Measurements from ENCODE around the gene TREH.
"Not testable (repeated sequence)": the region's sequence is repeated elsewhere in the genome, so short reads cannot be mapped to it uniquely, and the experiment has no call there.

The TREH gene

DNA sequence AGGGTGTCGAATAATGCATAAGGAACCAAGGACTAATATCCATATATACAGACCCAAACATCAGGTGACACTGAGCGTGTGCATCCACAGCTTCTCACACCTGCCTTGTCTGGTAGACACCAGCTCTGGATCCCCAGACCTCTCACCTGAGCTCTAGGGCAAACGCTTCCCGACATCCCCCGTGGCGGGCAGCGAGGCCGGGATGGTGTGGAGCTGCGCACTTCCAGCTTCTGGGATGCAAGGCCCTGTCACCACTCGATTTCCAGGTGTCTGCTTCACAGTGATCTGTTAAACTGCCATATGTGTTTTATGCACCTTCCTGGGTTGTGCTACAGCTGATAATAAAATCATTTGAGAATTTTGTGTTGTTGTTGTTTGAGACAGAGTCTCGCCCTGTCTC, 15.3 kb upstream of the TREH start:
- peaks cover 12% of the 10 kb centered on the region; the same call in 1 of the 2 replicates for H3K4me1 ChIP-seq (ENCODE audit: insufficient read depth, low read length)

DNA sequence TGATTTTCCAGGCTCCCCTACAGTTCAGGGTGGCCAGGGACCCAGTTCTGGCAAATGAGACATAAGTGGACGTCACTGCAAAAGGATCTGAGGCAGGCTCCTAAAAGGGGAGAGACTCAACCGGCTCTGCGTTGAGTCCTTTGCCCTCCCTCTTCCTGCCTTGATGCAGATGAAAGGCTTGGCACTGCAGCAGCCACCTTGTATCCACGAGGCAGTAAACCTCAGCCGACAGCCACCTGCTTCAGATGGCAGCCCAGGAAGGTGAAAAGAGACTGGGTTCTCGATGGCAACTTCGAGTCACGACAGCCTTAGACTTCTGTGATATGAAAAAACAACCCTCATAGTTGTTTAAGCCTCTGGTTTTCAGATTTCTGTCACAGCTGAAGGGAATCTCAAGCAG, 14.7 kb upstream of the TREH start:
- no peaks in the 10 kb centered on the region for H3K36me3 ChIP-seq (ENCODE audit: insufficient read depth, low read depth, low read length)
- H3K9ac ChIP-seq (ENCODE audit: low read depth, low read length), result no peak overlapping the region
- H3K27me3 ChIP-seq (ENCODE audit: insufficient read depth, low read length), result no peaks in the 10 kb centered on the region
- H3K4me1 ChIP-seq (ENCODE audit: insufficient read depth, low read length), result peaks cover 12% of the 10 kb centered on the region; the same call in 1 of the 2 replicates
- H3K27ac ChIP-seq (ENCODE audit: low read length), result no peak overlapping the region
- no peak overlapping the region for H3K4me3 ChIP-seq (ENCODE audit: low read length)
- no peaks in the 10 kb centered on the region for H3K9me3 ChIP-seq (ENCODE audit: insufficient read depth, low read depth, low read length)

More for the DNA sequence above, 15.3 kb upstream of the TREH start:
- no peaks in the 10 kb centered on the region for H3K27me3 ChIP-seq (ENCODE audit: insufficient read depth, low read length)
- no peaks in the 10 kb centered on the region for H3K36me3 ChIP-seq (ENCODE audit: insufficient read depth, low read depth, low read length)
- H3K9ac ChIP-seq (ENCODE audit: low read depth, low read length), result no peak overlapping the region
- H3K27ac ChIP-seq (ENCODE audit: low read length), result no peak overlapping the region
- H3K4me3 ChIP-seq (ENCODE audit: low read length), result no peak overlapping the region
- no peaks in the 10 kb centered on the region for H3K9me3 ChIP-seq (ENCODE audit: insufficient read depth, low read depth, low read length)

DNA sequence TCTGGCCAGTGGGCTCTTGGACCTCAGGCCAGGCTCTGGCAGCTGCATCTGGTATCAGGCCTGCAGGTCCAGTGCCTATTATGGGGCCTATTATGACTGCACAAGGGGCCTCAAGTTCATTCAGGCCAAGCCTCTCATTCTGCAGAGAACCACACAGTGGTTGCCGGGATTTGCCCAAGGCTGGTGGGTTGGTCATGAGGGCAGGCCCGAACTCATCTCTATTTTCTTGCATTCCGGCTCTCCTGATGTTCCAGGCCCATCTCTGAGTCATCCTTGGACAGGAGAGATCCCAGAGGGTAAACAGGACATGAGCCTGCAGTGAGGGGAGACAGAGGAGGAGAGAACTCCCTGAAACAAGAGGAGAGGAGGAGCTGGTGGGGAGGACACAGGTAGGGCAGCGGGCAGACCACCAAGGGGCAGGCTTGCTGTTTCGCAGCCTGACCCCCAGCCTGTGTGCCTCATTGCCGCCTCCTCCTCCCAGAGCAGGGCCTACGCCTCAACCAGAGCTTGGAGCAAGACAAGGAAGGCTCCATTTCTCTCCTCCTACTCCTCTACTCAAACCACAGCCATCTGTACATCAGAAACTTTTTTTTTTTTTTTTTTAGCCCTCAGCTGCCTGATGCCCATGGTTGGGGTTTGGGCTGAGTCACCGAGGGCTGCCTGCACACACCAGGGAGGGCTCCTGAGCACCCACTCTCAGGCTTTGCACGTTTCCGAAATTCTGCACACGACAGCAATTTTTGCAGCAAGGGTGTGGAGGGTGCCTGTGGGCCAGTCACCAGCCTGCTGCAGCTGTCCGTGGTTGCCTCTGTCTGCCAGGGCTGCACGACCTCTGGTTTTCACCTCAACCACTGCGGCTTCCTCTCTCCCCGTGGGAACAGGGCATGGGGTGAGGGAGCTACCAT, 12.7 kb upstream of the TREH start:
- no peak overlapping the region for H3K27ac ChIP-seq (ENCODE audit: low read length)
- no peaks in the 10 kb centered on the region for H3K9me3 ChIP-seq (ENCODE audit: insufficient read depth, low read depth, low read length)
- H3K27me3 ChIP-seq (ENCODE audit: insufficient read depth, low read length), result no peaks in the 10 kb centered on the region
- no peak overlapping the region for H3K4me3 ChIP-seq (ENCODE audit: low read length)
- H3K4me1 ChIP-seq (ENCODE audit: insufficient read depth, low read length), result peaks cover 11% of the 10 kb centered on the region; the same call in 1 of the 2 replicates
- H3K9ac ChIP-seq (ENCODE audit: low read depth, low read length), result no peak overlapping the region
- H3K36me3 ChIP-seq (ENCODE audit: insufficient read depth, low read depth, low read length), result no peaks in the 10 kb centered on the region

DNA sequence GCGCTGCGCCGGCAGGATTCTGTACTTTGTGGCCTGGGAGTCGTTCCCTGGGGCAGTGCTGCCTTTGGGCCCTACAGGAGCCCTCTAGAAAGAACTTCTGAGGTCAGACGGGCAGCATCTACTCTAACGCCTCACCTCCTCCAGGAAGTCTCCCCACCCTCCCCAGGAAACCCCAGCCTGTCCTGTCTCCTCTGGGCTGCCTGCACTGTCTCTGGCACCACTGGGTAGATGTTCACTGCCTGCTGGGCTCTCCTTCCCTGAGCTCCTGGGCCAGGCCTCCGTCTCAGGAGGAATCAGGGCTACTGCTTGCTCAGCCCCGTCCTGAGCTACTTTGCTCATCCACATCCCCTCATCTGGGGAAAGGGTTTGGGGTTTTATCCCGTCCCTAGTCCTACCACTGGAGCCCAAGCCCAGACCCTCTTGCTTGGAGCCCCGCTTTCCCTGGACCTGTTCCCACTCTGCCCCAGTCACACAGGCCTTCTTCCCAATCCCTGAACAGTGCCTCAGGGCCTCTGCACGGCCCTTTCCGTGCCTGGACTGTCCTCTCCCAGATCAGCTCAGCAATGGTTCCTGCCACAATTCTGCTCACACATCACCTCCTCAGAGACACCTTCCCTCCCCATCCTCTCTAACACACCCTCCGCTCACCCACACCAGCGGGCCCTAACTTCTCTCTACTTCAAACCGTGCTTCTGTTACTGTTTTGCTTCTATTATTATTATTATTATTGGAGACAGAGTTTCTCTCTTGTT, 11.3 kb upstream of the TREH start:
- Histone ChIP-seq H3K4me1 (ENCODE audit: insufficient read depth, low read length) (peaks cover 7% of the 10 kb centered on the region; the same call in 1 of the 2 replicates), H3K9me3 (ENCODE audit: insufficient read depth, low read depth, low read length) (no peaks in the 10 kb centered on the region), H3K27ac (ENCODE audit: low read length) (no peak overlapping the region), H3K4me3 (ENCODE audit: low read length) (peak overlapping the region; percentile 71; the same call in 1 of the 2 replicates), H3K9ac (ENCODE audit: low read depth, low read length) (peak overlapping the region; percentile 65; the same call in 1 of the 2 replicates), H3K36me3 (ENCODE audit: insufficient read depth, low read depth, low read length) (no peaks in the 10 kb centered on the region), H3K27me3 (ENCODE audit: insufficient read depth, low read length) (no peaks in the 10 kb centered on the region)

DNA sequence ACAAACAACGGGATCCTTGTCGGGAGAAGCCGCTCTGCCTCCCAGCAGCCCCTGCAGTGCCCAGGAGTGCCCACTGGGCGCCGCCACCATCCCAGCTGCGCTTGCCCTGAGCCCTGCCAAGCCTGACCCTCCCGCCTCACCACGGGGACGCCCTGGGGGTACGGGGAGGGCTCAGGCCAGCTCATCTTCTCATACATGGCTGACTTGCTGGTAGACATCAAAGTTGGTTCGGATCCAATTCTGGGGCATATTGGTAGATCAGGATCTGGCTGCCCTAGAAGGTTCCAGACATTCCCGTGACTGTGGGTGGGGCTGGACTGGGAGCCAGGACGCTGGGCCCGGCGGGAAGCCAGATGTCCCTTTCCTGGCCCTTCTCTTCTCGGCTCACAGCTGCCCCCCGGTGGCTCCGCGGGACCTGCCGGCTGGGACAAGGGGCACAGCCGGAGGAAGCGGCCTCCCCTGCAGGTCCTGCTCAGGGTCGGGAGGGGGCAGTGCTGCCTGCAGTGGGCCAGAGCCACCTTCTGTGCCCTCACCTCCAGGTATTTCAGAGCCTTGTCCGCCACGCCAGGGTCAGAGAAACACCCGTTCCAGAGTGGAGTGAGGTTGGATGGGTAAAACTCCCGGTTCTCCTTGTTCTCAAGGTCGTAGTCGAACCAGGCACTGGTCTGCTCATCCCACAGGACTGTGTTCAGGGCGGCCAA, 10.6 kb upstream of the TREH start:
- Histone ChIP-seq H3K9me3 (ENCODE audit: insufficient read depth, low read depth, low read length) (no peaks in the 10 kb centered on the region), H3K27me3 (ENCODE audit: insufficient read depth, low read length) (no peaks in the 10 kb centered on the region), H3K27ac (ENCODE audit: low read length) (peak overlapping the region; percentile 73), H3K9ac (ENCODE audit: low read depth, low read length) (peak overlapping the region; percentile 65; the same call in 1 of the 2 replicates), H3K36me3 (ENCODE audit: insufficient read depth, low read depth, low read length) (no peaks in the 10 kb centered on the region), H3K4me1 (ENCODE audit: insufficient read depth, low read length) (peaks cover 7% of the 10 kb centered on the region; the same call in 1 of the 2 replicates), H3K4me3 (ENCODE audit: low read length) (peak overlapping the region; percentile 71)

DNA sequence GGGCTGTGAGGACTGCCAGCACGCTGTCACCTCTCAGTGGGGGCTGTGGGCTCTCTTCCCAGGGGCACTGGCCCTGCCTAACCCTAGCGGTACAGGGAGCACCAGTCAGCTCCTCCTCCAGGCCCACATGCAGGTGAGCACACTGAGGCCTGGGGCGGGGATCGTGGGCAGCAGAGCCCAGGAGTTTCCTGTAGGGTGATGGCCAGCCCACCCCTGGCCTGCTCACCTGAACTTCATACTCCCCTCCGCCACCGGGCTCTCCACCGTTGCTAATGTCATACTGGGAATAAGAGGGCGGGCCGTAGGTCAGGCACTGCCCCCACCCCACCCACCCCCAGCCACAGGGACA, 10.0 kb upstream of the TREH start:
- no peak overlapping the region for H3K27ac ChIP-seq (ENCODE audit: low read length)
- H3K27me3 ChIP-seq (ENCODE audit: insufficient read depth, low read length), result no peaks in the 10 kb centered on the region
- no peak overlapping the region for H3K9ac ChIP-seq (ENCODE audit: low read depth, low read length)
- no peaks in the 10 kb centered on the region for H3K9me3 ChIP-seq (ENCODE audit: insufficient read depth, low read depth, low read length)
- H3K4me3 ChIP-seq (ENCODE audit: low read length), result peak overlapping the region; percentile 71; the same call in 1 of the 2 replicates
- H3K36me3 ChIP-seq (ENCODE audit: insufficient read depth, low read depth, low read length), result no peaks in the 10 kb centered on the region
- H3K4me1 ChIP-seq (ENCODE audit: insufficient read depth, low read length), result peaks cover 7% of the 10 kb centered on the region; the same call in 1 of the 2 replicates

DNA sequence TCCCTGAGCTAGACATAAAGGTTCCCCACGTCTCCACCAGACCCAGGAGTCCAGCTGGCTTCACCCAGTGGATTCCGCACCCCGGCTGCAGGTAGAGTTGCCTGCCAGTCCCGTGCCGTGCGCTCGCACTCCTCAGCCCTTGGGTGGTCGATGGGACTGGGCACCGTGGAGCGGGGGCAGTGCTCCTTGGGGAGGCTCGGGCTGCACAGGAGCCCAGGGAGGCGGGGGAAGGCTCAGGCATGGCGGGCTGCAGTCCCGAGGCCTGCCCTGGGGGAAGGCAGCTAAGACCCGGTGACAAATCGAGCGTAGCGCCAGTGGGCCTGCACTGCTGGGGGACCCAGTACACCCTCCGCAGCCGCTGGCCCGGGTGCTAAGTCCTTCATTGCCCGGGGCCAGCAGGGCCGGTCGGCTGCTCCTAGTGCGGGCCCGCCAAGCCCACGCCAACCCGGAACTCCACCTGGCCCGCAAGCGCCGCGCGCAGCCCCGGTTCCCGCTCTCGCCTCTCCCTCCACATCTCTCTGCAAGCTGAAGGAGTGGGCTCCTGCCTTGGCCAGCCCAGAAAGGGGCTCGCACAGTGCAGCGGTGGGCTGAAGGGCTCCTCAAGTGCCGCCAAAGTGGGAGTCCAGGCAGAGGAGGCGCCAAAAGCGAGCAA, 9.5 kb upstream of the TREH start:
- Histone ChIP-seq H3K27me3 (ENCODE audit: insufficient read depth, low read length) (no peaks in the 10 kb centered on the region), H3K27ac (ENCODE audit: low read length) (no peak overlapping the region), H3K4me1 (ENCODE audit: insufficient read depth, low read length) (peaks cover 7% of the 10 kb centered on the region; the same call in 1 of the 2 replicates), H3K36me3 (ENCODE audit: insufficient read depth, low read depth, low read length) (no peaks in the 10 kb centered on the region), H3K9me3 (ENCODE audit: insufficient read depth, low read depth, low read length) (no peaks in the 10 kb centered on the region), H3K4me3 (ENCODE audit: low read length) (no peak overlapping the region), H3K9ac (ENCODE audit: low read depth, low read length) (no peak overlapping the region)

DNA sequence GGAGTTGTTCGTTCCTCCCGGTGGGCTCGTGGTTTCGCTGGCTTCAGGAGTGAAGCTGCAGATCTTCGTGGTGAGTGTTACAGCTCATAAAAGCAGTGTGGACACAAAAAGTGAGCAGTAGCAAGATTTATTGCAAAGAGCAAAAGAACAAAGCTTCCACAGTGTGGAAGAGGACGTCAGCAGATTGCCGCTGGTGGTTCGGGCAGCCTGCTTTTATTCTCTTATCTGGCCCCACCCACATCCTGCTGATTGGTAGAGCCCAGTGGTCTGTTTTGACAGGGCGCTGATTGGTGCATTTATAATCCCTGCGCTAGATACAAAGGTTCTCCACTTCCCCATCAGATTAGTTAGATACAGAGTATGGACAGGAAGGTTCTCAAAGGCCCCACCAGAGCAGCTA, 8.9 kb upstream of the TREH start:
- H3K27me3 ChIP-seq (ENCODE audit: insufficient read depth, low read length); H3K36me3 ChIP-seq (ENCODE audit: insufficient read depth, low read depth, low read length); H3K4me3 ChIP-seq (ENCODE audit: low read length); H3K4me1 ChIP-seq (ENCODE audit: insufficient read depth, low read length); H3K27ac ChIP-seq (ENCODE audit: low read length); H3K9me3 ChIP-seq (ENCODE audit: insufficient read depth, low read depth, low read length); H3K9ac ChIP-seq (ENCODE audit: low read depth, low read length): not testable (repeated sequence)

DNA sequence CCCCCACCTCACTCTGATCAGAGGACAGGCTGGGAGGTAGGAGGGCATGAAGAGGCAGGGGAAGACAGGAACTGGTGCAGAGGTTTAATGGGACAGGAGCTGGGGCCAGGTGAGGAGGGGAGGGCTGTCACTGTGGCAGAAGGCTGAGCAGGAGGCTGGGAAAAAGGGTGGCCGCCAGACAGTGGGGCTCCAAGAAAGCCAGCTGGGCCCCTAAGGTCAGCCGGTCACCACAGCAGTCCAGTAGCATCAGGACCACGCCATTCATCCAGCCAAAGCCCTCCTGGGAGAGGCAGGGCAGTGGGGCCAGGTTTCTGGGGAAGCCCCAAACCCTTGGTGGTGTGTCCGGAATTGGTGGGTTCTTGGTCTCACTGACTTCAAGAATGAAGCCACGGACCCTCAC, 8.5 kb upstream of the TREH start:
- Histone ChIP-seq H3K9me3 (ENCODE audit: insufficient read depth, low read depth, low read length) (no peaks in the 10 kb centered on the region), H3K36me3 (ENCODE audit: insufficient read depth, low read depth, low read length) (no peaks in the 10 kb centered on the region), H3K27ac (ENCODE audit: low read length) (no peak overlapping the region), H3K9ac (ENCODE audit: low read depth, low read length) (no peak overlapping the region), H3K27me3 (ENCODE audit: insufficient read depth, low read length) (no peaks in the 10 kb centered on the region), H3K4me3 (ENCODE audit: low read length) (no peak overlapping the region), H3K4me1 (ENCODE audit: insufficient read depth, low read length) (peaks cover 6% of the 10 kb centered on the region; the same call in 1 of the 2 replicates)

DNA sequence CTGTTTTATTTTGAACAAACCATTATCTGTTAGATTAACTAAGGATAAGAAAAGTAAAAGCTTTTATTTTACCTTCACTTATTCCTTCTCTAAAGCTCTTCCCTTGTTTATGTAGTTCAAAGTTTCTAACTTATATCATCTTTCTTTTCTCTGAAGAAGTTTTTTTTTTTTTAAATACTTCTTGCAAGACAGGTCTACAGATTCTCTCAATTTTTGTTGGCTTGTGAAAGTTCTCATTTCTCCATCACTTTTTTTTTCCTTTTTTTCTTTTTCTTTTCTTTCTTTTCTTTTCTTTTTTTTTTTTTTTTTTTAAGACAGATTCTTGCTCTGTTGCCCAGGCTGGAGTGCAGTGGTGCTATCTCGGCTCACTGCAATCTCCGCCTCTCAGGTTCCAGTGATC, 4.7 kb upstream of the TREH start:
- Histone ChIP-seq H3K27ac (ENCODE audit: low read length) (no peak overlapping the region), H3K36me3 (ENCODE audit: insufficient read depth, low read depth, low read length) (no peaks in the 10 kb centered on the region), H3K27me3 (ENCODE audit: insufficient read depth, low read length) (no peaks in the 10 kb centered on the region), H3K9ac (ENCODE audit: low read depth, low read length) (no peak overlapping the region), H3K4me3 (ENCODE audit: low read length) (no peak overlapping the region), H3K4me1 (ENCODE audit: insufficient read depth, low read length) (no peaks in the 10 kb centered on the region), H3K9me3 (ENCODE audit: insufficient read depth, low read depth, low read length) (no peaks in the 10 kb centered on the region)

DNA sequence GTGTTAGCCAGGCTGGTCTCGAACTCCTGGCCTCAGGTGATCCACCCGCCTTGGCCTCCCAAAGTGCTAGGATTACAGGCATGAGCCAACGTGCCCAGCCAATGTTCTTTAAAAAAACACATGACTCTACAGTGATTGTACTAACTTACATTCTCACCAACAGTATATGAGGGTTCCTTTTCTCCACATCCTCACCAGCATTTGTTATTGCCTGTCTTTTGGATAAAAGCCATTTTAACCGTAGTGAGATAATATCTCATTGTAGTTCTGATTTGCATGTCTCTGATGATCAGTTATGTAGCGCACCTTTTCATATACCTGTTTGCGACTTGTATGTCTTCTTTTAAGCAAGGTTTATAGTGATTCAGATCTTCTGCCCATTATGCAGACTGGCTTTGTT, 3.5 kb upstream of the TREH start:
- not testable (repeated sequence) for H3K4me3 ChIP-seq (ENCODE audit: low read length); H3K4me1 ChIP-seq (ENCODE audit: insufficient read depth, low read length); H3K27me3 ChIP-seq (ENCODE audit: insufficient read depth, low read length); H3K27ac ChIP-seq (ENCODE audit: low read length); H3K9ac ChIP-seq (ENCODE audit: low read depth, low read length); H3K9me3 ChIP-seq (ENCODE audit: insufficient read depth, low read depth, low read length); H3K36me3 ChIP-seq (ENCODE audit: insufficient read depth, low read depth, low read length)
